Ishikawa (cell line): ENCODE results near the gene KATNB1.

Experiments used
- CEBPB ChIP-seq: IDR thresholded peaks from 2 replicates; pipeline ENCODE4 v1.6.1; 2012
- CREB1 ChIP-seq: IDR thresholded peaks from 2 replicates; pipeline ENCODE4 v1.6.1; 2012; ENCODE audit warnings: low read depth
- EGR1 ChIP-seq: IDR thresholded peaks from 2 replicates; pipeline ENCODE4 v1.6.1; 2012
- EP300 ChIP-seq: IDR thresholded peaks from 2 replicates; pipeline ENCODE4 v1.6.1; 2012; ENCODE audit warnings: borderline replicate concordance
- FOXM1 ChIP-seq: IDR thresholded peaks from 2 replicates; pipeline ENCODE4 v1.6.1; 2012; ENCODE audit warnings: low read depth, borderline replicate concordance
- MAX ChIP-seq: IDR thresholded peaks from 2 replicates; pipeline ENCODE4 v1.6.1; 2012
- RAD21 ChIP-seq: IDR thresholded peaks from 2 replicates; pipeline ENCODE4 v1.6.1; 2012; ENCODE audit warnings: low read depth
- REST ChIP-seq: IDR thresholded peaks from 2 replicates; pipeline ENCODE4 v1.6.1; 2012; ENCODE audit warnings: low read depth, mild to moderate bottlenecking
- TAF1 ChIP-seq: IDR thresholded peaks from 2 replicates; pipeline ENCODE4 v1.6.1; 2012; ENCODE audit warnings: low read depth, mild to moderate bottlenecking
- TCF12 ChIP-seq: IDR thresholded peaks from 2 replicates; pipeline ENCODE4 v1.6.1; 2012; ENCODE audit warnings: low read depth
- YY1 ChIP-seq: IDR thresholded peaks from 2 replicates; pipeline ENCODE4 v1.6.1; 2012; ENCODE audit warnings: low read depth
- TF ChIP-seq, protein P1 (sequence below): IDR thresholded peaks from 2 replicates; pipeline ENCODE4 v1.6.1; 2012

DNA sequence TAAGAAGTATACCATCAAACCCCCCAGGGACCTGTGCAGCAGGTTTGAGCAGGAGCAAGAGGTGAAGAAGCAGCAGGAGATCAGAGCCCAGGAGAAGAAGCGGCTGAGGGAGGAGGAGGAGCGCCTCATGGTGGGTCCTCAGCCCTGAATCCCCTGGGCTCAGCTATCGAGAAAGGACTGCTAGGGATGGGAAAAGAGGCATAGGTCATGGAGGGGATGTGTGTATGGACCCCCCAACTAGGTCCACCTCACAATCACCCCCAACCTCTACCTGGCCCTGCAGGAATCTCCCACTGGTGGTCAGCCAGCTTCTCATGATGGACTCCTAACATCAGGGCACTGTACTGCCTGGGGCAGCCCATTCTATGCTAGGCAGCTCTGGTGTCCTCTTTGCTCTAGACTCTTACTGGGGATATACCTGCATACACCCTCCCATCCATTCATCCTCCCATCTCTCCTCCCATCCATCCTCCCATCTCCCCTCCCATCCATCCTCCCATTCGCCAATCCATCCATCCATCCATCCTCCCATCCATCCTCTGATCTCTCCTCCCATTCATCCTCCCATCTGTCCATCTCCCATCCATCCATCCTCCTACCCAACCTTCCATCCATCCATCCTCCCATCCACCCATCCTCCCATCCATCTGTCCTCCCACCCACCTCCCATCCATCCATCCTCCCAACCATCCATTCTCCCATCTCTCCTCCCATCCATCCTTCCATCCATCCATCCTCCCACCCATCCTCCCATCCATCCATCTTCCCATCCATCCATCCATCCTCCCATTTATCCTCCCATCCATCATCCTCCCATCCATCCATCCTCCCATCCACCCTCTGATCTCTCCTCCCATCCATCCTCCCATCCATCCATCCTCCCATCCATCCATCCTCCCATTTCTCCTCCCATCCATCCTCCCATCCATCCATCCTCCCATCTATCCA is 30.4 kb upstream of the KATNB1 start:
- no peak for TF ChIP-seq EP300
- TF ChIP-seq FOXM1, result no peak
- no peak for TF ChIP-seq CEBPB
- TF ChIP-seq MAX, result no peak
- TF ChIP-seq RAD21, result no peak
- TF ChIP-seq CREB1, result no peak
- no peak for TF ChIP-seq EGR1
- TF ChIP-seq REST, result no peak
- no peak for TF ChIP-seq TCF12
- TF ChIP-seq, protein P1, sequence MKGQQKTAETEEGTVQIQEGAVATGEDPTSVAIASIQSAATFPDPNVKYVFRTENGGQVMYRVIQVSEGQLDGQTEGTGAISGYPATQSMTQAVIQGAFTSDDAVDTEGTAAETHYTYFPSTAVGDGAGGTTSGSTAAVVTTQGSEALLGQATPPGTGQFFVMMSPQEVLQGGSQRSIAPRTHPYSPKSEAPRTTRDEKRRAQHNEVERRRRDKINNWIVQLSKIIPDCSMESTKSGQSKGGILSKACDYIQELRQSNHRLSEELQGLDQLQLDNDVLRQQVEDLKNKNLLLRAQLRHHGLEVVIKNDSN, result no peak
- no peak for TF ChIP-seq TAF1
- no peak for TF ChIP-seq YY1
